ENCODE data around the gene ARL5C.
A peak's percentile ranks its signal among the peaks of the same experiment; 100 is the strongest.

The ARL5C gene

GRCh38 chr17:39151150-39151942 is 14.6 kb downstream of the ARL5C start, which contains the start of gene PLXDC1:
TSS of gene PLXDC1 (minus strand) at chr17:39151637. CDS start at chr17:39151437, 200 bp downstream.
- Histone ChIP-seq H3K4me1 (ENCODE audit: control insufficient read depth, insufficient read depth, low read length) (peaks cover 3% of the 10 kb centered on the region), H3K36me3 (ENCODE audit: control insufficient read depth in 2 of 2, insufficient read depth in 1 of 2, low read length in 2 of 2) (no peaks in the 10 kb centered on the region), H3K9me3 (ENCODE audit: control insufficient read depth, insufficient read depth, low read depth, low read length) (no peaks in the 10 kb centered on the region), H3K27ac (ENCODE audit: extremely low read depth, low read depth, low read length) (peak within 1 kb of the TSS; percentile 57), H3K4me3 (ENCODE audit: low read depth, low read length) (no peak within 1 kb of the TSS)
- TF ChIP-seq KLF17 (tag by site-specific recombination; IDR thresholded peaks at IDR 0.05) (no peak), ZBTB10 (tag by site-specific recombination; IDR thresholded peaks at IDR 0.05) (peak; percentile 29; the same call in 1 of the 2 replicates)
- CTCF ChIA-PET = interaction anchor here (0.6 to 12.4 kb wide), 6 partner anchors 11 to 169 kb away, joined by 3 to 266 read pairs (median 4); no protein-coding TSS in a partner anchor
- POLR2A ChIA-PET = interaction anchor here (0.8 to 4.3 kb wide), 2 partner anchors 168 to 281 kb away, joined by 3 to 42 read pairs; partner anchors contain the start of gene LASP1

GRCh38 chr17:39150795-39151149 is 15.2 kb downstream of the ARL5C start:
- H3K27ac ChIP-seq (ENCODE audit: extremely low read depth, low read depth, low read length) = no peak overlapping the region
- no peak for TF ChIP-seq ZNF114 (tag by site-specific recombination; IDR thresholded peaks at IDR 0.05)
- no peaks in the 10 kb centered on the region for H3K9me3 ChIP-seq (ENCODE audit: control insufficient read depth, insufficient read depth, low read depth, low read length)
- peaks cover 3% of the 10 kb centered on the region for H3K4me1 ChIP-seq (ENCODE audit: control insufficient read depth, insufficient read depth, low read length)
- POLR2A ChIA-PET = interaction anchor here (4.3 kb wide), 1 partner anchor 281 kb away, joined by 42 read pairs; the partner anchor contains the start of gene LASP1
- H3K4me3 ChIP-seq (ENCODE audit: low read depth, low read length) = no peak overlapping the region
- CTCF ChIA-PET = interaction anchor here (1.0 to 12.4 kb wide), 2 partner anchors 80 to 168 kb away, joined by 3 to 266 read pairs; no protein-coding TSS in a partner anchor
- no peaks in the 10 kb centered on the region for H3K36me3 ChIP-seq (ENCODE audit: control insufficient read depth in 2 of 2, insufficient read depth in 1 of 2, low read length in 2 of 2)

GRCh38 chr17:39150104-39150634 is 15.8 kb downstream of the ARL5C start:
- no peaks in the 10 kb centered on the region for H3K9me3 ChIP-seq (ENCODE audit: control insufficient read depth, insufficient read depth, low read depth, low read length)
- H3K4me1 ChIP-seq (ENCODE audit: control insufficient read depth, insufficient read depth, low read length) = peaks cover 3% of the 10 kb centered on the region
- CTCF ChIA-PET = interaction anchor here (12.4 kb wide), 1 partner anchor 168 kb away, joined by 266 read pairs; no protein-coding TSS in a partner anchor
- TF ChIP-seq ZIC2 (tag by site-specific recombination; IDR thresholded peaks at IDR 0.05) (peak; percentile 62), ZBTB11 (tag by site-specific recombination; conservative IDR thresholded peaks at IDR 0.05; ENCODE audit: low read depth) (no peak)
- H3K36me3 ChIP-seq (ENCODE audit: control insufficient read depth in 2 of 2, insufficient read depth in 1 of 2, low read length in 2 of 2) = no peaks in the 10 kb centered on the region
- no peak overlapping the region for H3K4me3 ChIP-seq (ENCODE audit: low read depth, low read length)
- POLR2A ChIA-PET = no interaction called here
- no peak overlapping the region for H3K27ac ChIP-seq (ENCODE audit: extremely low read depth, low read depth, low read length)
